ENCODE measurements around the gene PATL2.

Gene PATL2

DNA sequence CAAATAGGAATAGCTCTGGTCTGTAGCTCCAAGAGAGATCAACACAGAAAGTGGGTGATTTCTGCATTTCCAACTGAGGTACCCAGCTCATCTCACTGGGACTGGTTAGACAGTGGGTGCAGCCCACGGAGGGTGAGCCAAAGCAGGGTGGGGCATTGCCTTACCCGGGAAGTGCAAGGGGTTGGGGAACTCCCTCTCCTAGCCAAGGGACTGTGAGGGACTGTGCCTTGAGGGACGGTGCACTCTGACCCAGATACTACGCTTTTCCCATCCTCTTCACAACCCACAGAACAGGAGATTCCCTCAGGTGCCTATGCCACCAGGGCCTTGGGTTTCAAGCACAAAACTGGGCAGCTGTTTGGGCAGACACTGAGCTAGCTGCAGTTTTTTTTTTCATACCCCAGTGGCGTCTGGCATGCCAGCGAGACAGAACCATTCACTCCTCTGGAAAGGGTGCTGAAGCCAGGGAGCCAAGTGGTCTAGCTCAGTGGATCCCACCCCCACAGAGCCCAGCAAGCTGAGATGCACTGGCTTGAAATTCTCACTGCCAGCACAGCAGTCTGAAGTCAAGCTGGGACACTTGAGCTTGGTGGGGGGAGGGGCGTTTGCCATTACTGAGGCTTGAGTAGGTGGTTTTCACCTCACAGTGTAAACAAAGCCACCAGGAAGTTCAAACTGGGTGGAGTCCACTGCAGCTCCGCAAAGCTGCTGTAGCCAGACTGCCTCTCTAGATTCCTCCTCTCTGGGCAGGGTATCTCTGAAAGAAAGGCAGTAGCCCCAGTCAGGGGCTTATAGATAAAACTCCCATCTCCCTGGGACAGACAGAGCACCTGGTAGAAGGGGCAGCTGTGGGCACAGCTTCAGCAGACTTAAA lies 28.1 kb downstream of the PATL2 start:
- DNase-seq: peak; percentile 84

GRCh38 chr15:44682211-44682610 lies 28.9 kb downstream of the PATL2 start:
- no peak for DNase-seq

DNA sequence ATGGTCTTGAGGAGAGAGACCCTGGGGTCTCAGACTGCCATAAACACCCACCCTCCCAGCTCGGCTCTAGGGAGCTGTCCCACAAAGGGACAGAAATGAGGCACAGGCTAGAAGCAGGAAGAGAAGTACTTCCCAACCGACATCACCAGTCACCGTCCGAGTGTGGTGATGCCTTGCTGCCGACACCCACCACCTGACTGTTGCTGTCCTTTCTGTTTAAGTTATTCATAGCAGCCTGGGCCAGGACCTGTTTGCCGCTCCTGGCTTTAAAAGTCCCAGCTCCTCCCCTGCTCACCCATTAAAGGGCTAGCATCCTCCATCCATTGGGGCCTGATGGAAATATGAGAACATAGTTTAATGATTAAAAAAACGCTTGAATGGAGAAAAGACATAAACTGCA lies 34.4 kb downstream of the PATL2 start:
- DNase-seq: peak; percentile 65

DNA sequence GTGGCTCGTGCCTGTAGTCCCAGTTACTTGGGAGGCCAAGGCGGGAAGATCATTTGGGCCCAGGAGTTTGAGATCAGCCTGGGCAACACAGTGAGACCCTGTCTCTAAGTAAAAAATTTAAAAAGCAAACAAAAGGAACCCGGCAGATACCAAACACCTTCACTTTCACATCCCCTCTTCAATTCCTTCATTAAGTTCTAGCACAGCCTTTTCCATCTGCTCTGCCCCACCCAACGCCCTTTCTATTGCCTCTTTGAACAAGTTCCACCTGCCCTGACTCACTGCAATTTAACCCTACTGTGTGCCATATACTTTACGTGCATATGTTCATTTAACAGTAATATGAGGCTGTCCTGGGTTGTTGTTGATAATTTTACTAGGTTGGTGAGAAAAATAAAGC lies 35.2 kb downstream of the PATL2 start:
- DNase-seq: no peak

GRCh38 chr15:44673639-44674038 lies 37.5 kb downstream of the PATL2 start:
- no peak for DNase-seq

GRCh38 chr15:44670087-44670950 lies 40.8 kb downstream of the PATL2 start:
- DNase-seq: no peak

DNA sequence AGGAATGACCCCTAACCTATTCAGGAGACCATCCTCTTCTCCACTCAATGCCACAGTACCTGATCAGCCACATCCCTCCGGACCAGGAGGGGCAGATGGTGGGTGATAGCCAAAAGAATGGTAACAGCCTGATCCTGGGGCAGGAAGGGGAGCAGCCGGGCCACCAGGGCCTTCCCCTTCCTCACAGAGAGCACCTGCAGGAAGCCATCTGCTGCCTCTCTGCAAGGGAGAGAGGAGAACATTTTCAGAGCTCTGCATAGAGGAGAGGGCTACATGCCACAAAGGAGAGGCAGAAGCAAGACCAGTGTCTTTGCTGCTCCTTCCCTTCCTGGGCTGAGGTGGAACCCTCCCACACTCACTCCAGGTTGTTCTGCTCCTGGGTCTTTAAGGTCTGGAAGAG lies 42.2 kb downstream of the PATL2 start:
- DNase-seq: no peak

- no peak for DNase-seq
These were observed 44.1 kb downstream of the PATL2 start for GRCh38 chr15:44667039-44667360.

DNA sequence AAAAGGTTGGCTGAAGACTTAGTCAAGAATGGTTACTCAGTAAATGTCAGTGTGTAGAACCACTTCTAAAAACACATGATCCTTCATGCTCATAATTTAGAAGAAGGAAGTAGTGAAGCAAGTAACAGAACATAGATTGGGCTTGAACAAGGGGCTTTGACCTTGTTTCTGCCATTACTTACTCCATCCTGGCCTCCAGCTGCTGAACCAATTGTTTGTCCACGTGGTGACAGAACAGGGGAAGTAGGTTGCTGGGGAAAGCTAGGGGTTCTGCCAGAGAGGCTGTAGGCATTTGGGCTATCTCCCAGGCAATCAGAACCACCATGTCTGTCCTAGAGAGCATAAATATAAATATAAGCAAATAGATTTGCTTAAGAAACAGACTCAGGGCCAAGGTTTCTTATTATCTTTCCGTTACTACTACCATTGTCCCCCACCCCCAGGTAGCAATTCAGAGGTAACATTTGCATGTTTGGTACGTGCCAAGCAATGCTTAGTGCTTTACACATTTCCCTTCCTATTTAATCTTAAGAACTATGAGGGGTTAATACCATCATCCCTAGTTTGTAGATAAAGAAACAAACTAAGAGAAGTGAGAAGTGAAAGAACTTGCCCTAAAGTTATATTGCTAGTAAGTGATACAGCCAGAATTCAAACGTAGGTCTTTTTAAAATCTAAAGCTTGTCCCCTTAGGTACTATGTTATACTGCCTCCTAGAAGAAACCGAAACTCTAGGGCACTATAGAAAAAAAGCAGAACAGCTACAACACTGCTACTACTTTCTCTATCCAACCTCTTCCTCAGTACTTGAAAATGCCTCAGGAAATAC lies 44.7 kb downstream of the PATL2 start:
- DNase-seq: no peak

GRCh38 chr15:44663410-44664308 lies 47.5 kb downstream of the PATL2 start, which contains the start of gene SPG11:
SPG11 (minus strand) TSS chr15:44663662; CDS start chr15:44663647, 15 bp downstream.
- DNase-seq: peak; percentile 98

DNA sequence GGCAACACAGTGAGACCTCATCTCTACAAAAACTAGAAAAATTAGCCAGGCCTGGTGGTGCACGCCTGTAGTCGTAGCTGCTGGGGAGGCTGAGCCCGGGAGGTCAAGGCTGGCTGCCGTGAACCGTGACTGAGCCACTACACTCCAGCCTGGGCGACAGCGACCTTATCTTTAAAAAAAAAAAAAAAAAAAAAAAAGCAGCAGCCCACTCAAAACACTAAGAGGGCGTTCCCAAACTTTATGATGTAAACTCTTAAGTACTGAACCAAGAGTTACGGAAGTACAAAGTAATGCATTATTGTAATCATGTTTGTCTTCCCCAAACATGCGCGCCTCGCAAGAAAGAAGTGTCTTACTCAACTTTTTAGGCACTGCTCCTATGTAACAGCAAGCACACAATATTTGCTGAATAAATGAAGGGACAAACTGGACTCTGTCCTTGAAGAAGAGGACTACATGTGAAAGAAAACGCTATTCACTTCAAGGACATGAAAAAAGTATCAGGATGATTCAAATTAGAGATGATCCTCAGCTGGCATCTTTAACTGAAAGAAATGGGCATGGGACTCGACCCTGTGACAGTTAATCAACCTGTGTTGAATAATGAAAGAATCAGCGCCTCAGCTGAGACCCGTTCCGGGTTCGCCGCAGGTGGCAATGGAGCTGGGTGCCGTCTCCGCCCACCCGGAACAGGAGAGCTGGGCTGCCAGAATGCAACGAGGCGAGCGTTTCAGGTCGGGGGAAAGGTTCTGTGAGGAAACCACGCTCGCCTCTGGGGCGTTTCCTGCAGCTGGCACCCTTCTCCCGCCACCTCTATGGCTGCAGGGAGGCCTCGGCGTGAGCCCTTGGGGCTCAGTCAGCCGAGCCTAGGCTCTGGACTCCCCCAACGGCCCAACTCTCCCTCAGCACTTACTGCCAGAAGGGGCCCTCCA lies 48.4 kb downstream of the PATL2 start:
- DNase-seq: peak; percentile 86

DNA sequence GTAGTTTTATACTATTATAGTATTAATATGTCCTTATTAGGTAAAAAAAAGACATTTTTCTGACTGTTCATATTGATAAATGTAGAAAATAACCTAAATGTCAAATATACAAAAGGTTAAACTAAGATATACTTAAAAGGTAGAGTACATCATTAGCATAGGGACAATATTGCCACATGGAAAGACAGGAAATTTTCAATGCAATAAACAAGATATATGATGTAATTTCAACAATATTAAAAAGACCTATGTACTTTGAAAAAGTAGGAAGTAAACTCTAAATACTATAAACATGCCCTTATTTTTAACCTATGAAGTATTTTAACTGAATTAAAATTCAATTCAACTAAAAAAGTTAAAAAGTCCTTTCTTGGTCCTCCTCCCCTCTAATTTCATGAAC lies 49.5 kb downstream of the PATL2 start:
- DNase-seq: no peak

GRCh38 chr15:44659056-44659455 lies 52.1 kb downstream of the PATL2 start:
- DNase-seq: no peak

GRCh38 chr15:44657378-44657777 lies 53.7 kb downstream of the PATL2 start:
- DNase-seq: no peak

GRCh38 chr15:44656913-44657312 lies 54.2 kb downstream of the PATL2 start:
- no peak for DNase-seq

GRCh38 chr15:44656298-44656697 lies 54.8 kb downstream of the PATL2 start:
- DNase-seq: no peak

- no peak for DNase-seq
These were observed 56.3 kb downstream of the PATL2 start for GRCh38 chr15:44654858-44655257.

DNA sequence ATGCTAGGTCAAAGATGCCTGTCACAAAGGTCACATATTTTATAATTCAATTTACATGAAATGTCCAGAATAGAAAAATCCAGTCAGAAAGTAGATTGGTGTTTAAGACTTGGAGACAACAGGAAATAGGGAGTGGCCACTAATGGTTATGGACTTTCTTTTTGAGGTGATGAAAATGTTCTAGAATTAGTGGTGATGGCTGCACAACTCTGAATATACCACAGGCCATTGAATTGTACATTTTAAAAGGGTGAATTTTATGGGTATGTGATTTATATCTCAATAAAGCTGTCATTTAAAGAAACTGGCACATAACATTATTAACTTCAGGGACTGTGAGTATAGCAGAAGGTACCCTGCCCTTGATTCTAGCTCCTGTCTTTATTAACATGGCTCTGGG lies 63.5 kb downstream of the PATL2 start:
- DNase-seq: no peak

DNA sequence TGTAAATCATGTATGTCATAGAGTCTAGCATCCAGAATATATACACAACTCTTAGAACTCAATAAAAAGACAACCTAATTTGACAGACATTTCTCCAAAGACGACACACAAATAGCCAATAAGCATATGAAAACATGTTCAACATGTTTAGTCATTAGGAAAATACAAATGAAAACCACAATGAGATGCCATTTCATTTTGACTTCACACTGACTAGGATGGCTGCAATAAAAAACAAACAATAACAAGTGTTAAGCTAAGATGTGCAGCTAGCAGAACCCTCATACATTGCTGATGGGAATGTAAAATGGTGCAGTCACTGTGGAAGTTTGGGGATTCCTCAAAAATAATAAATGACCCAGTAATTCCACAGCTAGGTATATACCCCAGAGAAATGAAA lies 64.1 kb downstream of the PATL2 start:
- no peak for DNase-seq

DNA sequence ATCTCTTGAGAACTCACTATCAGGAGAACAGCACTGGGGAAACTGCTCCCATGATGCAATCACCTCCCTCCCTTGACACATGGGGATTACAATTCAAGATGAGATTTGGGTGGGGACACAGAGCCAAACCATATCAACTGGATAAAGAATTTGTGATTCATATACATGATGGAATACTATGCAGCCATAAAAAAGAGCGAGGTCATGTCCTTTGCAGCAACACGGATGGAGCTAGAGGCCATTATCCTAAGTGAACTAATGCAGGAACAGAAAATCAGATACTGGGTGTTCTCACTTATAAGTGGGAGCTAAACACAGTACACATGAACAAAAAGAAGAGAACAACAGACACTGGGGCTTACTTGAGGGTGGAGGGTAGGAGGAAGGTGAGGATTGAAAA lies 64.7 kb downstream of the PATL2 start:
- DNase-seq: no peak

GRCh38 chr15:44641651-44642050 lies 69.5 kb downstream of the PATL2 start:
- no peak for DNase-seq

Data from stimulated activated CD8-positive, alpha-beta memory T cell treated with anti-CD3 and anti-CD28 coated beads, Interleukin-4, amount 100 ng/mL, for 48 hours (primary cell).